ENCODE data around the gene ATRNL1.

DNA sequence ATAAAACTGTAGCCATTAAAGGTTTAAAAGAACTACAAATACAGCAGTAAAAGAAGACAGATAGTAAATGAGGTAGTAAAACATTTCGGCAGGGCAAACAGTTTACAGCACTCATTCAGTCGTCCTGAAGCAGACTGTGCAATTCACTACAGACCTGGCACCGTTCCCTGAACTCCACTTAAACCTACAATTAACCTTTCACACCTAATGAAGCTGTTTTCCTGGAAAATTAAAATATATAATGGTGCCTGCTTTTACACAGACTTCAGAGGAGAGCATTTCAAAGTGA, 844.5 kb downstream of the ATRNL1 start:
- TF ChIP-seq, protein P1, sequence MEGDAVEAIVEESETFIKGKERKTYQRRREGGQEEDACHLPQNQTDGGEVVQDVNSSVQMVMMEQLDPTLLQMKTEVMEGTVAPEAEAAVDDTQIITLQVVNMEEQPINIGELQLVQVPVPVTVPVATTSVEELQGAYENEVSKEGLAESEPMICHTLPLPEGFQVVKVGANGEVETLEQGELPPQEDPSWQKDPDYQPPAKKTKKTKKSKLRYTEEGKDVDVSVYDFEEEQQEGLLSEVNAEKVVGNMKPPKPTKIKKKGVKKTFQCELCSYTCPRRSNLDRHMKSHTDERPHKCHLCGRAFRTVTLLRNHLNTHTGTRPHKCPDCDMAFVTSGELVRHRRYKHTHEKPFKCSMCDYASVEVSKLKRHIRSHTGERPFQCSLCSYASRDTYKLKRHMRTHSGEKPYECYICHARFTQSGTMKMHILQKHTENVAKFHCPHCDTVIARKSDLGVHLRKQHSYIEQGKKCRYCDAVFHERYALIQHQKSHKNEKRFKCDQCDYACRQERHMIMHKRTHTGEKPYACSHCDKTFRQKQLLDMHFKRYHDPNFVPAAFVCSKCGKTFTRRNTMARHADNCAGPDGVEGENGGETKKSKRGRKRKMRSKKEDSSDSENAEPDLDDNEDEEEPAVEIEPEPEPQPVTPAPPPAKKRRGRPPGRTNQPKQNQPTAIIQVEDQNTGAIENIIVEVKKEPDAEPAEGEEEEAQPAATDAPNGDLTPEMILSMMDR (IDR thresholded peaks at IDR 0.05): no peak
- TF ChIP-seq POLR2A (IDR thresholded peaks at IDR 0.05): no peak
